NCI-H524 treated with DMSO at 0.1 percent for 48 hours (cell line): ENCODE results near the gene GLOD4.
"Not testable (repeated sequence)": the region's sequence is repeated elsewhere in the genome, so short reads cannot be mapped to it uniquely, and the experiment has no call there.

Experiments used
- DNase-seq: peaks from one replicate; lab custom pipeline; 2025; lab: John Stamatoyannopoulos, UW

GLOD4 gene

DNA sequence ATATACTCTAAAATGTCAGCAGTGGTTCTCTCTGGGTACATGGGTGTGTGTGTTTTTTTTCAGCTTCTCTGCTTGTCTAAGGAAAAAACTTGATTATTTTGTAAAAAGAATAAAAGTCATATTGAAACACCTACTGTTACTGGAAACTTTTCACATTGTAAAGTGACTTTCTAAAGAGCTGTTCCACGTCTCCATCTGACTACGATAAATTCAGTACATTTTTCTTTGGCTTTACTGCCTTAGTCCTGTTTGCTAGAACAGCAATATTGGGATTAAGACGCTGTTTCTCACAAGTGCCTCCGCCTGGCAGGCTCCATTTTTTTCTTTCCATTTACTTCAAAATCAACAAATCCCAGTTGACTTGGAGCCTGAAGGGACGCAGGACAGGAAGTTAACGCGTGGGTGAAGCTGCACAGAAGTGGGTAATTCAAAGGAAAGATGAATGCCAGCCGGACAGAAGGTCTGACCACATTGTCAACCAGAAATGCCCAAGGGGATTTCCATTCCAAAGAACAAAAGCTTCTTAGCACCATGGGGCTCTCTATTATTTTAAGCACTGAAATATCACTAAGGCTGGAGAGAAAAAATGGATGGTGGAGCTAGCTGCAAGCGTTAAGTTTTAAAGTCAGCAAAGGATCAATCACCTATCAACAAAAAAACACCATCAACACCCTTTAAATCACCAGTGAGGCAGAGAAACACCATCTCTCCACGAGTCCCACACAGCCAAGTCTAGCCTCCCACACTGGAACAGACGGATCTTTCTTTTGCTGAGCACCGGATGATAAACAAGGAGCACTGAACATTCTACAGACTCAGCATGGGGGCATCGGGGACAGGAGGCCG lies 8.4 kb downstream of the GLOD4 start:
- no peak for DNase-seq

- DNase-seq: no peak
Measured at GRCh38 chr17:773016-773415, 9.1 kb downstream of the GLOD4 start.

DNA sequence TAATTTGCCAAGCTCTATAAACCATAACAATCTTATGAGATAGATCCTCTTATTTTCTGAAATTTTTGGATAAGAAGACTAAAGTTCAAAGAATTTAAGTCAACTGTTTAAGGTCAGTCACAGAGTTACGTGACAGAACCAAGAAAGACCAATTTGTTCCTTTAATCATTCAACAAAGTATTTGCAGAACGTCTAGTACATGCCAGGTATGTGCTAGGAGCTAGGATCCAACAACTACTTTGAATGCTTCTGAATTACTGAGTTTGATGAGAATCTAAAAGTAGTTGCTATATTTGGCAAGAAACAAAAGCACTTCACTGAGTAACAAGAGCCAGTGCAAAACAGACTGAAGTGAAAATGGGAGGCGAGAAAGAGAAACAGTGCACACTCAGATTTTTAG lies 15.0 kb downstream of the GLOD4 start:
- no peak for DNase-seq

GRCh38 chr17:760371-760770 lies 21.7 kb downstream of the GLOD4 start:
- DNase-seq: no peak

GRCh38 chr17:759964-760363 lies 22.1 kb downstream of the GLOD4 start:
- DNase-seq: no peak

DNA sequence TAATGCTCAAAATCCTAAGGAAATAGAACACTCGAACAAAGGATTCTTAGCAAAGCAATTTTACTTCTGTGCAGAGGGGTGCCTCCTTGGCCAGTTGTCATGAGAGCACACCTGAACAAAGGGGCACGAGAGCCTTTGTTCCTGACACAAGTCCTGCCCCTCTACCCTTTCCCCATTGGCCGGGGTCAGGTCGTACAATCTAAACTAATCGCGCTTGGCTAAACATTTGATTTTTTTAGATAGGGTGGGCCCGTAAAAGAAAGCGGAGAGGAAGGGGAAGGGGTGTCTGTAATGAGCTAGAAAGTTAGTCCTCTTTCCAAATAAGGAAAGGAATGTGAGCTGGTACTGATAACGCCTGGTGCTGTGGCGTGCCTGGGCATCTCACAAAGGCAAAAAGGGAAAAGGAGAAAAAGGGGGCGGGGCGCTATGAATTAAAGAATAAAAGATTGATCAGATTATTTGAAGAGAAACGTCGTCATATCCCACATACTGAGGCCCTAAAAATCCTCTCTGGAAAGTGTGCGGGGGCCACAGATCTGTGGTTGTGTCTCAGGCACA lies 26.0 kb downstream of the GLOD4 start:
- DNase-seq: not testable (repeated sequence)

GRCh38 chr17:755319-755961 lies 26.6 kb downstream of the GLOD4 start:
- DNase-seq: not testable (repeated sequence)

- no peak for DNase-seq
Measured at GRCh38 chr17:753418-753817, 28.7 kb downstream of the GLOD4 start.

- no peak for DNase-seq
Measured at GRCh38 chr17:752620-753219, 29.4 kb downstream of the GLOD4 start.

- no peak for DNase-seq
Measured at GRCh38 chr17:752002-752619, 30.0 kb downstream of the GLOD4 start, which contains the start of gene GEMIN4. Gene GEMIN4, minus strand, starts transcription at chr17:752264. Its CDS starts 122 bp downstream, at chr17:752142.

DNA sequence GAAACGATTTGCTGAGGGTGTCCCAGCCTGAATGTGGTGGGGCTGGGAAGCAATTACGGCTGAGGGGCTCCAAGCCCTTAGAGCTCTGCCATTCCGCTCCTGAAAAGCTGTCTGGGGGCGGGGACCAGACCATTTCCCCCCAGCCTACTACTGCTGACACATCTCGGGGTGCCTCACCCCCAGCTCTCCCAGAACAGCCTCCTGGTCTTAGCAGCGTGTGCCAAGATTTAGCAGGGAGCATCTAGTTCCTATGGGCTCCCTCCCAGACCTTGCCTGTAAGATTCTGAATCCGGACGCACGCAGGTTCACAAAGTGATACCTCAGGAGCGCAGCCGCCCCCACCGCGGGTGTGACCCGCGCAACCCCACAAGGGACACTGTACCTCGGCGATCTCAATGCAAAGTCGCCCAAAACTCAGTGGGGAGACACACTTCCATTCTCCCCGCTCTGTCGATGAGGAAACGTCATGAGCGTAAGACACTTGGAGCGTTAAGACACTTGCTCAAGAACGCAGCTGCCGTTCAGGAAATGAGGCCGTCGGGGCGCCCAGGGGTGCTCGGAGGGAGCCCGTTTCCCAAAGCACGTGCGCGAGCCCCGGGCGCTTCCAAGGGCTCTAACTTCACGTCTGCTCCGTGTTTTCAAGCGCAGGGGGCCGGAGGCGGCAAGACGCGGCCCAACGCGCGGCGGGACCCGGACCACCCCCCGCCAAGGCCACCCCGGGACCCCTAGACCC lies 30.6 kb downstream of the GLOD4 start:
- no peak for DNase-seq

DNA sequence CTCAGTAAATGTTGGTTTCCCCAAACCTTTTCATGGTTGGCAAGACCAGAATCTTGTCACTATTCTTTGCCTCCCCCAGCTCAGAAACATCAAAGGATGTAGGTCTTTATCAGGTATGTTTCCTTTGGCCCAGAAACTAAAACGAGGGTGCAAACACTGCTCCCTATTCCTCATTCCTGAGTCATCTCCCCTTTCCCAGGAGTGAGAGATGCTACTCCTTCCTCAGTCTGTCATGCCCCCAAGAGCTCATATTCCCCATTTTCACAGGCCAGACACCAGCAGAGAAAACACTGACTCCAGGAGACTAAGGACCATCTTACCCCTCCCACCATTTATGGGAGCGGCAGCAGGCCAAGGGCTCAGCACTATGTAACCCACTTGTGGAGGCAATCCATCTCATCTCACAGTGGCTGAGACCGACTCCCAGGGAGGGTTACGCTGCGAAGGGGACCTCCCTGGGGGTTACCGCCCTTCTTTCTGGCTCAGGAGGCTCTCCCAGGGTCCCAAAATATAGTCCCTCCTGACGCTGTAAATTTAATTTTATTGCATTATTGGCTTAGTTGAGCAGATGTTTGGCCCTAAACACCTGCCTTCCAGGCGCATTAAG lies 31.5 kb downstream of the GLOD4 start:
- no peak for DNase-seq

- not testable (repeated sequence) for DNase-seq
Measured at GRCh38 chr17:749359-749758, 32.7 kb downstream of the GLOD4 start.

GRCh38 chr17:748604-749003 lies 33.5 kb downstream of the GLOD4 start:
- not testable (repeated sequence) for DNase-seq

DNA sequence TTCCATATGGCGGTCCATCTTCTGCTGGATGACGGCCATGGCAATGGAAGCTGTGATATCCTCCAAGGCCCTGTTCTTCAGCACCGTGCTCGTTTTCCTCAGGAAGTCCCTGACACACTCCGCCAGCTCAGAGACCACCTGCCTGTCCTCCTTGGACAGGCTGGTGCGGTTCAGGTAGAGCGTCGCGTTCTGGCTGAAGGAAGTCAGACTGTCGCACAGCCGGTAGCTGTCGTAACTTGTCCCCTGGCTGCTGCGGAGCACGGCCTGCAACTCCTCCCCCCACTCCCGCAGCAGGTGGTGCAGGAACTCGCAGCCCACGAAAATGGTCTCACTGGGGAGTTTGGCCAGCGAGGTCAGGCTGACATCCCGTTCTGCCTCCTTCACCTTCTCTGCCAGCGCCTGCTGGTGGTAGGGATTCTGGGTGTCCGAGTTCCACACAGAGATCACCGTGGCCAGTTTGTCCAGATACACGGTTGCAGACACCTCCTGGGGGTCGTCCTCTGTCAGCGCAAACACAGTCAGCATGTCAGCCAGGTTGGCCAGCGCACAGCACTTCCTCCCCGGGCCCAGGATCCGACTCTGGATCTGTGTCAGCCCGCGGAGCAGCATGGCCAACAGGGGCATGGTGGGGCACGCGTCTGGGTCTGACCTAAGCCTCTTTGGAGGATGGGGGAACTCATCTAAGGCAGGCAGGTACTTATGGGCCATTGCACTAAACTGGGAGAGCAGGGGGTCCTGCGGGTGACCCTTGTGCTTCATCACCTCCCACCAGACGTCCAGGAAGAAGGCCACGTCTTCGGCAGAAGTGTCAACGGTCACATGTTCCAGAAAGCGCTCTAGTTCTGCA lies 35.1 kb downstream of the GLOD4 start:
- no peak for DNase-seq

- no peak for DNase-seq
Measured at GRCh38 chr17:746181-746580, 35.9 kb downstream of the GLOD4 start.

GRCh38 chr17:745406-745805 lies 36.7 kb downstream of the GLOD4 start:
- no peak for DNase-seq

DNA sequence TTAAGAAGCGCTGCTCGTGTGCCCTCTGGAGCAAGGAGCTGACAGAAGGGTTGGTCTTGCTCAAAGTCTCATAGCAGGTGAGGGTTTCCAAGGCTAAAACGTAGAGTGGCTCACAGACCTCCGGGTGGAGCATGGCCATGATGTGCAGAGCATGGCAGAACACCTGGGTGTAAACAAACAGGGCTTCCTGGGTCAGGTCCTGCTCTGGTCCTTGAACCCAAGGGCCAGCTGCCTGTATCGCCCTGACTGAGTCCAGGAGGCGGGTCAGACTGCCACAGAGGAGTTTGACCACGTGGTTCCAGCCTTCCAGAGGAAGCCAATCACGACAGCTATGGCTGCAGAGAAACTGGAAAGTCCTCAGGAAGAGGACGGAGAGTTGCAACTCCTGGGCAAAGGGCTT lies 37.1 kb downstream of the GLOD4 start:
- DNase-seq: no peak

DNA sequence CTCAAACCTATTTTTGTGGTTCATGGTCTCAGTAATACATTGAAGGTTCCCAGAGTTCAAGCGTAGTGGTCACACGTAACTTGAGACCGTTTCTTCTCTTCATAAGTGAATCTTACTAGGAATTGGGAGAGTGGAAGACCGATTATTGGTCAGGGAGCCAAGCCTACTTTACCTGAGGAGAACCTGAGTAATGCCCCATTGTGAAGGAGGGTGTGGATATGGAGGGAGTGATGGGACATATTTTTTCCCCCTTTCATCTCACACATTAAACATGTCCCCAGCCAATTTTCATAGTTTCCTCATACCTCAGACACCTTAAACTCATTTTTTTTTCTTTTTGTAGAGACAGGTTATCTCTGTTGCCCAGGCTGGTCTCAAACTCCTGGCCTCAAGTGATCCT lies 38.9 kb downstream of the GLOD4 start:
- DNase-seq: no peak

DNA sequence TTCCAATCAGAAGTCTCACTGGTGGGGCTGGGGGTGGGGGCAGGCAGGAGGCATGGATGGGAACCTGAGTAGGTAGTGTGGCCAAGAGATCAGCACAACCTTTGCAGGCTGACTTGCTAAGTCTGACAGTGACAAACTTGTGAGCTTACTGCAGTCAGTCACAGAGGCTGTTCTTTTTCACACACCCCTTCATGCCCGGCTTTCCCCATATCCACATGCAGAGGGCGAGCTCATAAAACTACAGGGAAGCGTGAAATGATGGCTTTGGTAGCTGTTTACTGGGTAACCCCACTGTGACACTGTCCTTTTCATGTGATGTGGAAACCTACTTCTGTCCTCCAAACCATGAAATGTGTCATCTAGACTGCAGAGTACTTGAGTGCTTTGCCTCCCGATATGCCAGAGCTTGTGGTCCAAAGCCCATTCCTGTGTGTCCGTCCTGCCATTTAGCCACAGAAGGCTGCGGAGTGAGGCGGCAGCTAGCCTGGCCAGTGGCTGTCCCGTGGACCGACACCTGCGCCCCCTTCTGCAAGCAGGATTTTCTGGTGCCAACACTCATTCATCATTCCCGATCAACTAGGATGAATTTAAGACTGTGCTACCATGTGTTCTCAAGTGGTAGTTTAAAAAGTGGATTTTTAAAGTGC lies 39.8 kb downstream of the GLOD4 start:
- DNase-seq: no peak
